B cell (primary cell): ENCODE data around the gene SWSAP1. TPM values are rescaled to one million over a fixed set of nuclear protein-coding genes. Genes with fewer than 3 reads are reported as not detected.

Experiments used
- ATAC-seq: fragments of 200-7000 bp; cut with Tn5 transposase; one replicate; pipeline ENCODE4 v1.10.0; 2021; ENCODE audit warnings: low read depth, mild to moderate bottlenecking, moderate number of reproducible peaks, moderate library complexity
- CTCF ChIA-PET: fragments of 350-600 bp; sonication (Branson Sonifier 250); formaldehyde crosslinking; loops from one replicate; lab custom pipeline; 2021; ENCODE audit warnings: antibody characterized with exemption, inconsistent platforms; lab: Charles Lee
- POLR2A ChIA-PET: fragments of 350-600 bp; sonication (Branson Sonifier 250); formaldehyde crosslinking; loops from one replicate; lab custom pipeline; 2021; ENCODE audit warnings: antibody characterized with exemption; lab: Charles Lee
- DNase-seq: peaks from one replicate; pipeline ENCODE4 v3.0.0; 2013
- H2AFZ ChIP-seq: 2 replicates; pipeline ENCODE4 v1.6.1; 2012; ENCODE audit warnings: mild to moderate bottlenecking, low read depth, low read length; ENCODE audit not compliant: insufficient read depth, poor library complexity, severe bottlenecking
- H3K27ac ChIP-seq, 2 donors: 1 replicate in 1 of 2; 2 replicates in 1 of 2; pipeline ENCODE4 v1.5.1; 2012 to 2013; ENCODE audit warnings: low read length in 2 of 2, mild to moderate bottlenecking in 2 of 2, moderate library complexity in 1 of 2
- H3K27me3 ChIP-seq, 4 experiments: fragments of 200-600 bp in 1 of 4; sonication (generic) in 1 of 4; replicated peaks in 1 of 4; 1 replicate in 2 of 4; 2 replicates in 2 of 4; pipeline versions ENCODE4 v1.6.1 to v1.7.0; 2013 to 2016; ENCODE audit warnings: low read length in 3 of 4, mild to moderate bottlenecking in 2 of 4, mixed read lengths in 1 of 4, moderate library complexity in 1 of 4; ENCODE audit not compliant: insufficient read depth in 4 of 4, control insufficient read depth in 3 of 4; ENCODE audit errors: control extremely low read depth in 1 of 4
- H3K36me3 ChIP-seq, 2 experiments: replicated peaks in 1 of 2; 1 replicate in 1 of 2; 2 replicates in 1 of 2; pipeline versions ENCODE4 v1.6.1 to v1.7.1; 2013; ENCODE audit warnings: low read length in 1 of 2; ENCODE audit not compliant: insufficient read depth in 2 of 2, control insufficient read depth in 1 of 2; ENCODE audit errors: control extremely low read depth in 1 of 2, extremely low read depth in 1 of 2
- H3K4me1 ChIP-seq, 2 donors: fragments of 200-600 bp in 1 of 2; sonication (generic) in 1 of 2; 1 replicate in 1 of 2; 2 replicates in 1 of 2; pipeline versions ENCODE4 v1.5.1 to v1.6.1; 2013 to 2017; ENCODE audit warnings: low read length in 2 of 2; ENCODE audit not compliant: control insufficient read depth in 2 of 2, insufficient read depth in 2 of 2
- H3K4me2 ChIP-seq: replicated peaks from 2 replicates; pipeline ENCODE3; 2012; ENCODE audit warnings: mild to moderate bottlenecking, low read depth, low read length; ENCODE audit not compliant: poor library complexity, severe bottlenecking
- H3K4me3 ChIP-seq, 5 experiments: fragments of 200-600 bp in 1 of 5; sonication (generic) in 1 of 5; 1 replicate in 3 of 5; 2 replicates in 2 of 5; pipeline versions ENCODE4 v1.5.1 to v1.7.0; 2011 to 2016; ENCODE audit warnings: low read length in 4 of 5, mild to moderate bottlenecking in 4 of 5, low read depth in 2 of 5, control low read depth in 1 of 5, moderate library complexity in 1 of 5; ENCODE audit not compliant: insufficient read depth in 1 of 5; ENCODE audit errors: control extremely low read depth in 1 of 5, extremely low read depth in 1 of 5
- H3K79me2 ChIP-seq: fragments of 200-600 bp; sonication (generic); one replicate; pipeline ENCODE4 v1.6.0; 2016; ENCODE audit warnings: low read length; ENCODE audit not compliant: control insufficient read depth, insufficient read depth
- H3K9ac ChIP-seq: fragments of 200-600 bp; sonication (generic); 2 replicates; pipeline ENCODE4 v1.6.1; 2017; ENCODE audit warnings: mild to moderate bottlenecking, low read length, moderate library complexity
- H3K9me3 ChIP-seq, 3 donors: one replicate each; pipeline versions ENCODE4 v1.6.1 to v1.7.1; 2013; ENCODE audit warnings: low read length in 2 of 3; ENCODE audit not compliant: control insufficient read depth in 2 of 3, insufficient read depth in 1 of 3; ENCODE audit errors: control extremely low read depth in 1 of 3
- H4K20me1 ChIP-seq: 2 replicates; pipeline ENCODE4 v1.6.0; 2012; ENCODE audit warnings: mild to moderate bottlenecking, low read length; ENCODE audit not compliant: insufficient read depth, control insufficient read depth, poor library complexity, severe bottlenecking
- H3K27ac Mint-ChIP-seq: one replicate; pipeline ENCODE4 v1.8.0; 2021; ENCODE audit warnings: mixed read lengths
- H3K27me3 Mint-ChIP-seq: one replicate; pipeline ENCODE4 v1.8.0; 2021; ENCODE audit warnings: mixed read lengths
- H3K4me1 Mint-ChIP-seq: one replicate; pipeline ENCODE4 v1.8.0; 2021; ENCODE audit warnings: mixed read lengths
- H3K4me3 Mint-ChIP-seq: one replicate; pipeline ENCODE4 v1.8.0; 2021; ENCODE audit warnings: mixed read lengths
- H3K9me3 Mint-ChIP-seq: one replicate; pipeline ENCODE4 v1.8.0; 2022; ENCODE audit warnings: mixed read lengths; ENCODE audit not compliant: insufficient read depth
- EZH2 ChIP-seq: IDR thresholded peaks from 2 replicates; pipeline ENCODE4 v1.6.1; 2012; ENCODE audit warnings: borderline replicate concordance, low read depth, mild to moderate bottlenecking, moderate library complexity, low read length; ENCODE audit not compliant: insufficient read depth, poor library complexity, severe bottlenecking
- whole genome bisulfite sequencing: methylation state at CpG from one replicate; pipeline ENCODE4 v1.1.5; 2013; ENCODE audit warnings: missing lambda C conversion rate; ENCODE audit not compliant: insufficient coverage; 5-methylcytosine and 5-hydroxymethylcytosine counted together
- intact Hi-C: fragments of 100-400 bp; cut with micrococcal nuclease; formaldehyde crosslinking; loops from one replicate; pipeline ENCODE4 v1.10.0; 2022
- polyA plus RNA-seq: library from polyadenylated mRNA; depleted of rRNA; stranded (reverse); fragments of >200 nt; gene quantifications from 2 replicates; pipeline ENCODE4 v1.2.3, GENCODE V29; 2012
- total RNA-seq, 2 donors: library from RNA; stranded (reverse); fragments of 120-200 nt in 1 of 2; gene quantifications; 1 replicate in 1 of 2; 2 replicates in 1 of 2; pipeline versions ENCODE4 v1.2.3 to v1.2.4, GENCODE V29; 2013 to 2022
- TF ChIP-seq, protein P1 (sequence below): fragments of 200-600 bp; IDR thresholded peaks from one replicate; pipeline ENCODE4 v1.8.0; 2022; ENCODE audit warnings: antibody characterized with exemption, mild to moderate bottlenecking

The SWSAP1 gene
- total and polyA plus RNA-seq, 2 donors (not counting 1 experiment from before 2014, with no cell fraction given) = 5.0 to 7.6 TPM

DNA sequence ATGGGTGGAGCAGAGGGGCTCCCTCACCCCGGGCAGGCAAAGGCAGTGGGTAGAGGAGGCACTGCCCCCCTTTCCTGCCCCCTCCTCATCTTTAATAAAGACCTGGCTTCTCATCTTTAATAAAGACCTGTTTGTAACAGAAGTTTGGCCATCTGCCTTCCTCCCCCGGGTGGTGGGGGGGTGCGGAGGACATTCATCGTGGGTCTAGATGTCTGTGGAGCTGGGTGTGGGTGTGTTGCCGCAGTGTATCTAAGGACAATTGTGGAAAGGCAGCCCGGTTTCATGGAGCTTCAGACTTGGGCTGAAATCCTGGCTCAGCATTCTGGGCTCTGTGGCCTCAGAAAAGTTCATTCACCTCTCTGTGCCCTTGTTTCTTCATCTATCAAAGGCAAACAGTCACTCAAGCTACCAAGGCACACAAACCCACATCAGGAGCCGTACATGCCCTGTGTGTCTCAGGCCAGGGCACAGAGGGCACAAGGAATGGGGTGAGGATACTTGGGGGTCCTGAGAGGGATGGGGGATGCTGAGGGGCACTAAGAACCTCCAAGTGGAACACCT, 8.8 kb upstream of the SWSAP1 start:
- Histone ChIP-seq H3K27ac (no peak overlapping the region), H3K4me1 (no peaks in the 10 kb centered on the region), H3K4me3 (no peak overlapping the region), H3K79me2 (no peaks in the 10 kb centered on the region), H3K27me3 (no peaks in the 10 kb centered on the region), H3K9me3 (no peaks in the 10 kb centered on the region), H3K4me2 (no peak overlapping the region), H4K20me1 (no peaks in the 10 kb centered on the region), H3K9ac (no peak overlapping the region), H2AFZ (no peak overlapping the region), H3K36me3 (peaks cover 0 to 24% of the 10 kb centered on the region in 2 experiments)
- Mint-ChIP-seq H3K9me3 (no peaks in the 10 kb centered on the region), H3K4me3 (no peak overlapping the region), H3K27me3 (no peaks in the 10 kb centered on the region), H3K4me1 (no peaks in the 10 kb centered on the region), H3K27ac (no peak overlapping the region)
- 97% methylated on average over 5 of the region's 7 CpGs for WGBS
- TF ChIP-seq EZH2 = no peak
- TF ChIP-seq, protein P1, sequence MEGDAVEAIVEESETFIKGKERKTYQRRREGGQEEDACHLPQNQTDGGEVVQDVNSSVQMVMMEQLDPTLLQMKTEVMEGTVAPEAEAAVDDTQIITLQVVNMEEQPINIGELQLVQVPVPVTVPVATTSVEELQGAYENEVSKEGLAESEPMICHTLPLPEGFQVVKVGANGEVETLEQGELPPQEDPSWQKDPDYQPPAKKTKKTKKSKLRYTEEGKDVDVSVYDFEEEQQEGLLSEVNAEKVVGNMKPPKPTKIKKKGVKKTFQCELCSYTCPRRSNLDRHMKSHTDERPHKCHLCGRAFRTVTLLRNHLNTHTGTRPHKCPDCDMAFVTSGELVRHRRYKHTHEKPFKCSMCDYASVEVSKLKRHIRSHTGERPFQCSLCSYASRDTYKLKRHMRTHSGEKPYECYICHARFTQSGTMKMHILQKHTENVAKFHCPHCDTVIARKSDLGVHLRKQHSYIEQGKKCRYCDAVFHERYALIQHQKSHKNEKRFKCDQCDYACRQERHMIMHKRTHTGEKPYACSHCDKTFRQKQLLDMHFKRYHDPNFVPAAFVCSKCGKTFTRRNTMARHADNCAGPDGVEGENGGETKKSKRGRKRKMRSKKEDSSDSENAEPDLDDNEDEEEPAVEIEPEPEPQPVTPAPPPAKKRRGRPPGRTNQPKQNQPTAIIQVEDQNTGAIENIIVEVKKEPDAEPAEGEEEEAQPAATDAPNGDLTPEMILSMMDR = no peak
- DNase-seq (no peak), ATAC-seq (no peak)
- intact Hi-C loops = no loop called here
- CTCF ChIA-PET = interaction anchor here (0.5 kb wide), 1 partner anchor 130 kb away, joined by 3 read pairs; no protein-coding TSS in a partner anchor
- POLR2A ChIA-PET = no interaction called here

DNA sequence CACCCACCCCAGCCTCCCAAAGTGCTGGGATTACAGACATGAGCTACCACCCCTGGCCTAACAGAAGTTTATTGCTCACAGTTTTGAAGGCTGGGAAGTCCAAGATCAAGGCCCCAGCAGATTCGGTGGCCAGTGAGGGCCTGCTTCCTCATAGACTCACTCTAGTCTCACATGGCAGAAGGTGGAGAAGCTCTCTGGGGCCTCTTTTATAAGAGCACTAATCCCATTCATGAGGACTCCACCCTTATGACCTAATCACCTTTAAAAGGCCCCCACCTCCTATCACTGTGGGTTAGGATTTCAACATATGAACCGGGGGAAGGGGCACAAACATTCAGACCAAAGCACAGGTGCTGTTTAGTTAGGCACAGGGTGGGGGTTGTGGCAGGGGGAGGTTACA, 6.9 kb upstream of the SWSAP1 start:
- 83% methylated on average over 1 of the region's 2 CpGs for WGBS
- Histone ChIP-seq H3K4me1 (no peaks in the 10 kb centered on the region), H3K27ac (no peak overlapping the region), H3K36me3 (peaks cover 0 to 24% of the 10 kb centered on the region in 2 experiments), H3K4me3 (no peak overlapping the region), H2AFZ (no peak overlapping the region), H3K27me3 (no peaks in the 10 kb centered on the region), H3K9me3 (no peaks in the 10 kb centered on the region), H3K9ac (no peak overlapping the region), H3K4me2 (no peak overlapping the region), H4K20me1 (no peaks in the 10 kb centered on the region), H3K79me2 (no peaks in the 10 kb centered on the region)
- DNase-seq (no peak), ATAC-seq (no peak)
- no peak overlapping the region for H3K4me3 Mint-ChIP-seq
- POLR2A ChIA-PET = no interaction called here
- no peaks in the 10 kb centered on the region for H3K9me3 Mint-ChIP-seq
- CTCF ChIA-PET = interaction anchor here (1.4 kb wide), 1 partner anchor 13 kb away, joined by 8 read pairs; no protein-coding TSS in a partner anchor
- intact Hi-C loops = no loop called here
- H3K27me3 Mint-ChIP-seq = no peaks in the 10 kb centered on the region
- TF ChIP-seq, protein P1 = no peak
- no peak for TF ChIP-seq EZH2
- no peak overlapping the region for H3K27ac Mint-ChIP-seq
- H3K4me1 Mint-ChIP-seq = no peaks in the 10 kb centered on the region
